Effector memory CD8-positive, alpha-beta T cell (primary cell): Measurements from ENCODE around the gene RTN1.

ENCODE experiments used
- ATAC-seq: fragments of 150-1000 bp; cut with Tn5 transposase; replicated peaks from 2 replicates; pipeline ENCODE4 v1.10.0; 2021; ENCODE audit warnings: mild to moderate bottlenecking, moderate library complexity
- DNase-seq, 3 experiments: peaks; one replicate each; pipeline ENCODE4 v3.0.0; 2021
- H3K27ac Mint-ChIP-seq, 2 donors: one replicate each; pipeline ENCODE4 v1.8.0; 2022; ENCODE audit warnings: mild to moderate bottlenecking in 2 of 2, mixed read lengths in 2 of 2, moderate library complexity in 2 of 2
- H3K27me3 Mint-ChIP-seq, 2 donors: one replicate each; pipeline ENCODE4 v1.8.0; 2022; ENCODE audit warnings: mixed read lengths in 2 of 2
- H3K36me3 Mint-ChIP-seq: one replicate; pipeline ENCODE4 v1.8.0; 2022; ENCODE audit warnings: mild to moderate bottlenecking, moderate library complexity, mixed read lengths; ENCODE audit not compliant: insufficient read depth
- H3K4me1 Mint-ChIP-seq, 2 donors: one replicate each; pipeline ENCODE4 v1.8.0; 2022; ENCODE audit warnings: low read depth in 2 of 2, mixed read lengths in 2 of 2
- H3K4me3 Mint-ChIP-seq, 2 donors: one replicate each; pipeline ENCODE4 v1.8.0; 2022; ENCODE audit warnings: mild to moderate bottlenecking in 2 of 2, mixed read lengths in 2 of 2, moderate library complexity in 2 of 2
- H3K9me3 Mint-ChIP-seq, 2 donors: one replicate each; pipeline ENCODE4 v1.8.0; 2022; ENCODE audit warnings: mixed read lengths in 2 of 2

RTN1 gene

GRCh38 chr14:59634617-59635016, 236.0 kb downstream of the RTN1 start:
- Mint-ChIP-seq H3K4me1 (peaks cover 0 to 3% of the 10 kb centered on the region in 2 donors), H3K36me3 (no peaks in the 10 kb centered on the region), H3K4me3 (no peak overlapping the region), H3K9me3 (no peaks in the 10 kb centered on the region), H3K27ac (no peak overlapping the region), H3K27me3 (peaks cover 35 to 48% of the 10 kb centered on the region in 2 donors)
- ATAC-seq (no peak), DNase-seq (no peak)

- H3K9me3 Mint-ChIP-seq, result no peaks in the 10 kb centered on the region
- H3K27ac Mint-ChIP-seq, result no peak overlapping the region
- no peak for ATAC-seq
- H3K4me1 Mint-ChIP-seq, result peaks cover 0 to 3% of the 10 kb centered on the region in 2 donors
- no peaks in the 10 kb centered on the region for H3K36me3 Mint-ChIP-seq
- DNase-seq, result no peak
- no peak overlapping the region for H3K4me3 Mint-ChIP-seq
- H3K27me3 Mint-ChIP-seq, result peaks cover 44 to 55% of the 10 kb centered on the region in 2 donors
Observed at GRCh38 chr14:59633486-59633885, 237.1 kb downstream of the RTN1 start.

GRCh38 chr14:59632381-59632780, 238.2 kb downstream of the RTN1 start:
- Mint-ChIP-seq H3K4me1 (peaks cover 0 to 3% of the 10 kb centered on the region in 2 donors), H3K36me3 (no peaks in the 10 kb centered on the region), H3K9me3 (no peaks in the 10 kb centered on the region), H3K4me3 (no peak overlapping the region), H3K27ac (no peak overlapping the region), H3K27me3 (peaks cover 44 to 55% of the 10 kb centered on the region in 2 donors)
- DNase-seq (no peak), ATAC-seq (no peak)

GRCh38 chr14:59631237-59631636, 239.3 kb downstream of the RTN1 start:
- DNase-seq (no peak), ATAC-seq (no peak)
- Mint-ChIP-seq H3K27ac (no peak overlapping the region), H3K4me1 (peaks cover 0 to 3% of the 10 kb centered on the region in 2 donors), H3K9me3 (no peaks in the 10 kb centered on the region), H3K27me3 (peaks cover 44 to 55% of the 10 kb centered on the region in 2 donors), H3K36me3 (no peaks in the 10 kb centered on the region), H3K4me3 (no peak overlapping the region)

- H3K36me3 Mint-ChIP-seq, result no peaks in the 10 kb centered on the region
- peaks cover 44 to 55% of the 10 kb centered on the region in 2 donors for H3K27me3 Mint-ChIP-seq
- H3K27ac Mint-ChIP-seq, result no peak overlapping the region
- no peak for ATAC-seq
- H3K4me3 Mint-ChIP-seq, result no peak overlapping the region
- DNase-seq, result no peak
- no peaks in the 10 kb centered on the region for H3K9me3 Mint-ChIP-seq
- H3K4me1 Mint-ChIP-seq, result peaks cover 0 to 3% of the 10 kb centered on the region in 2 donors
Observed at GRCh38 chr14:59630288-59630963, 240.2 kb downstream of the RTN1 start.

- DNase-seq (no peak), ATAC-seq (no peak)
- Mint-ChIP-seq H3K27ac (no peak overlapping the region), H3K36me3 (no peaks in the 10 kb centered on the region), H3K4me1 (peaks cover 0 to 3% of the 10 kb centered on the region in 2 donors), H3K9me3 (no peaks in the 10 kb centered on the region), H3K27me3 (peaks cover 44 to 55% of the 10 kb centered on the region in 2 donors), H3K4me3 (no peak overlapping the region)
Observed at GRCh38 chr14:59629444-59630287, 240.9 kb downstream of the RTN1 start.

GRCh38 chr14:59627011-59627520, 243.5 kb downstream of the RTN1 start:
- Mint-ChIP-seq H3K4me3 (no peak overlapping the region), H3K27me3 (peaks cover 32% of the 10 kb centered on the region in 2 donors), H3K9me3 (no peaks in the 10 kb centered on the region), H3K27ac (no peak overlapping the region), H3K4me1 (peaks cover 0 to 3% of the 10 kb centered on the region in 2 donors), H3K36me3 (no peaks in the 10 kb centered on the region)
- DNase-seq (no peak), ATAC-seq (no peak)

GRCh38 chr14:59622631-59623030, 247.9 kb downstream of the RTN1 start:
- no peak overlapping the region for H3K4me3 Mint-ChIP-seq
- ATAC-seq, result no peak

GRCh38 chr14:59619061-59619460, 251.5 kb downstream of the RTN1 start:
- Mint-ChIP-seq H3K4me1 (no peaks in the 10 kb centered on the region), H3K27me3 (peaks cover 9 to 15% of the 10 kb centered on the region in 2 donors), H3K4me3 (no peak overlapping the region), H3K27ac (no peak overlapping the region), H3K9me3 (no peaks in the 10 kb centered on the region), H3K36me3 (no peaks in the 10 kb centered on the region)
- no peak for ATAC-seq
- no peak for DNase-seq

More at GRCh38 chr14:59622631-59623030, 247.9 kb downstream of the RTN1 start:
- H3K27me3 Mint-ChIP-seq, result peaks cover 9 to 11% of the 10 kb centered on the region in 2 donors
- no peak overlapping the region for H3K27ac Mint-ChIP-seq
- DNase-seq, result no peak
- H3K4me1 Mint-ChIP-seq, result no peaks in the 10 kb centered on the region
- no peaks in the 10 kb centered on the region for H3K9me3 Mint-ChIP-seq
- no peaks in the 10 kb centered on the region for H3K36me3 Mint-ChIP-seq

- peaks cover 14 to 16% of the 10 kb centered on the region in 2 donors for H3K27me3 Mint-ChIP-seq
- H3K9me3 Mint-ChIP-seq, result no peaks in the 10 kb centered on the region
- no peak overlapping the region for H3K27ac Mint-ChIP-seq
- H3K36me3 Mint-ChIP-seq, result no peaks in the 10 kb centered on the region
- H3K4me1 Mint-ChIP-seq, result no peaks in the 10 kb centered on the region
- H3K4me3 Mint-ChIP-seq, result no peak overlapping the region
- ATAC-seq (no peak), DNase-seq (no peak)
Observed at GRCh38 chr14:59601056-59601455, 269.5 kb downstream of the RTN1 start.

GRCh38 chr14:59600211-59600945, 270.2 kb downstream of the RTN1 start:
- no peaks in the 10 kb centered on the region for H3K36me3 Mint-ChIP-seq
- no peak for ATAC-seq
- no peak overlapping the region for H3K4me3 Mint-ChIP-seq

GRCh38 chr14:59595071-59595470, 275.5 kb downstream of the RTN1 start:
- Mint-ChIP-seq H3K27me3 (peaks cover 10 to 35% of the 10 kb centered on the region in 2 donors), H3K4me1 (no peaks in the 10 kb centered on the region), H3K4me3 (no peak overlapping the region), H3K36me3 (no peaks in the 10 kb centered on the region), H3K9me3 (peaks cover 0 to 2% of the 10 kb centered on the region in 2 donors), H3K27ac (no peak overlapping the region)
- no peak for ATAC-seq
- DNase-seq, result no peak

More at GRCh38 chr14:59600211-59600945, 270.2 kb downstream of the RTN1 start:
- Mint-ChIP-seq H3K27me3 (peaks cover 14 to 16% of the 10 kb centered on the region in 2 donors), H3K4me1 (no peaks in the 10 kb centered on the region), H3K27ac (no peak overlapping the region), H3K9me3 (no peaks in the 10 kb centered on the region)
- DNase-seq, result no peak
